H9 (cell line): ENCODE results near the gene PRSS21. TPM values are rescaled to one million over a fixed set of nuclear protein-coding genes. Genes with fewer than 3 reads are reported as not detected.
A peak's percentile ranks its signal among the peaks of the same experiment; 100 is the strongest.

Source experiments
- DNase-seq: peaks from one replicate; pipeline ENCODE4 v3.0.0-alpha.2; 2017
- H2AFZ ChIP-seq: one replicate; pipeline ENCODE4 v1.6.1; 2013; ENCODE audit warnings: mild to moderate bottlenecking, low read length, control low read depth, moderate library complexity
- H2AK5ac ChIP-seq: 2 replicates; pipeline ENCODE4 v1.6.1; 2013; ENCODE audit warnings: low read length, control low read depth, mixed read lengths; ENCODE audit not compliant: insufficient read length
- H2BK120ac ChIP-seq: one replicate; pipeline ENCODE4 v1.6.1; 2013; ENCODE audit warnings: low read depth, mild to moderate bottlenecking, low read length, control low read depth, inconsistent platforms; ENCODE audit not compliant: poor library complexity, severe bottlenecking
- H2BK12ac ChIP-seq: 2 replicates; pipeline ENCODE4 v1.6.1; 2013; ENCODE audit warnings: low read length, control low read depth, mixed read lengths, low read depth; ENCODE audit not compliant: insufficient read length
- H2BK15ac ChIP-seq: 2 replicates; pipeline ENCODE4 v1.6.1; 2013; ENCODE audit warnings: low read depth, low read length, control low read depth
- H2BK20ac ChIP-seq: one replicate; pipeline ENCODE4 v1.6.1; 2013; ENCODE audit warnings: low read depth, mild to moderate bottlenecking, low read length, control low read depth, inconsistent platforms; ENCODE audit not compliant: poor library complexity, severe bottlenecking
- H2BK5ac ChIP-seq: 2 replicates; pipeline ENCODE4 v1.6.1; 2013; ENCODE audit warnings: low read length, control low read depth, mixed read lengths; ENCODE audit not compliant: insufficient read length
- H3K14ac ChIP-seq: 2 replicates; pipeline ENCODE4 v1.6.1; 2013; ENCODE audit warnings: low read length, control low read depth; ENCODE audit not compliant: insufficient read depth
- H3K18ac ChIP-seq: 2 replicates; pipeline ENCODE4 v1.6.1; 2013; ENCODE audit warnings: low read depth, mild to moderate bottlenecking, mixed read lengths, low read length, control low read depth; ENCODE audit not compliant: insufficient read length
- H3K23ac ChIP-seq: 2 replicates; pipeline ENCODE4 v1.6.1; 2013; ENCODE audit warnings: low read length, control low read depth, mixed read lengths, low read depth; ENCODE audit not compliant: insufficient read length
- H3K23me2 ChIP-seq: 2 replicates; pipeline ENCODE4 v1.6.1; 2013; ENCODE audit warnings: low read depth, mild to moderate bottlenecking, mixed read lengths, low read length, control low read depth; ENCODE audit not compliant: insufficient read length, poor library complexity, severe bottlenecking
- H3K27ac ChIP-seq: 2 replicates; pipeline ENCODE4 v1.5.1; 2013; ENCODE audit warnings: low read length, control low read depth, mixed read lengths, low read depth; ENCODE audit not compliant: insufficient read length
- H3K27me3 ChIP-seq: 2 replicates; pipeline ENCODE4 v1.6.1; 2013; ENCODE audit warnings: low read length, control low read depth, inconsistent platforms; ENCODE audit not compliant: insufficient read depth
- H3K4ac ChIP-seq: 2 replicates; pipeline ENCODE4 v1.6.1; 2013; ENCODE audit warnings: low read depth, mild to moderate bottlenecking, control low read depth, inconsistent platforms, low read length, moderate library complexity
- H3K4me1 ChIP-seq: 2 replicates; pipeline ENCODE4 v1.6.1; 2013; ENCODE audit warnings: low read length, control low read depth, inconsistent platforms; ENCODE audit not compliant: insufficient read depth
- H3K4me2 ChIP-seq: 2 replicates; pipeline ENCODE4 v1.6.1; 2013; ENCODE audit warnings: low read length, control low read depth, mixed read lengths; ENCODE audit not compliant: insufficient read length, insufficient read depth
- H3K56ac ChIP-seq: 2 replicates; pipeline ENCODE4 v1.6.1; 2013; ENCODE audit warnings: low read depth, mild to moderate bottlenecking, mixed read lengths, low read length, control low read depth; ENCODE audit not compliant: insufficient read length
- H3K79me1 ChIP-seq: 2 replicates; pipeline ENCODE4 v1.6.1; 2013; ENCODE audit warnings: low read depth, mild to moderate bottlenecking, moderate library complexity, low read length, control low read depth, inconsistent platforms; ENCODE audit not compliant: insufficient read depth, poor library complexity, severe bottlenecking
- H3K79me2 ChIP-seq: 2 replicates; pipeline ENCODE4 v1.6.1; 2013; ENCODE audit warnings: low read length, control low read depth, inconsistent platforms; ENCODE audit not compliant: insufficient read depth
- H3K9ac ChIP-seq: 2 replicates; pipeline ENCODE4 v1.6.1; 2013; ENCODE audit warnings: low read length, control low read depth, mixed read lengths; ENCODE audit not compliant: insufficient read length; ENCODE audit errors: extremely low read depth
- H3K9me3 ChIP-seq: one replicate; pipeline ENCODE4 v1.6.1; 2013; ENCODE audit warnings: low read depth, low read length, inconsistent platforms; ENCODE audit not compliant: control insufficient read depth
- H3T11ph ChIP-seq: one replicate; pipeline ENCODE4 v1.6.1; 2013; ENCODE audit warnings: mild to moderate bottlenecking, low read length, control low read depth, inconsistent platforms
- H4K20me1 ChIP-seq: one replicate; pipeline ENCODE4 v1.6.1; 2013; ENCODE audit not compliant: control insufficient read depth, insufficient read length, insufficient read depth
- H4K5ac ChIP-seq: 2 replicates; pipeline ENCODE4 v1.6.1; 2013; ENCODE audit warnings: low read depth, mild to moderate bottlenecking, mixed read lengths, low read length, control low read depth; ENCODE audit not compliant: insufficient read length
- H4K8ac ChIP-seq: replicated peaks from 2 replicates; pipeline ENCODE4 v1.6.1; 2013; ENCODE audit warnings: low read length, control low read depth, mixed read lengths, low read depth; ENCODE audit not compliant: insufficient read length
- H4K91ac ChIP-seq: 2 replicates; pipeline ENCODE4 v1.6.1; 2013; ENCODE audit warnings: low read depth, mild to moderate bottlenecking, moderate library complexity, mixed read lengths, low read length, control low read depth; ENCODE audit not compliant: insufficient read length
- H3K27ac Mint-ChIP-seq, 3 experiments: 2 replicates in 2 of 3; 3 replicates in 1 of 3; pipeline ENCODE4 v1.8.0; 2020 to 2021; ENCODE audit warnings: mixed read lengths in 3 of 3, mild to moderate bottlenecking in 1 of 3, moderate library complexity in 1 of 3
- H3K27me3 Mint-ChIP-seq: 2 replicates; pipeline ENCODE4 v1.8.0; 2021; ENCODE audit warnings: low read depth, mild to moderate bottlenecking, moderate library complexity, mixed read lengths
- H3K36me3 Mint-ChIP-seq, 3 experiments: 2 replicates in 2 of 3; 3 replicates in 1 of 3; pipeline ENCODE4 v1.8.0; 2020 to 2021; ENCODE audit warnings: low read depth in 3 of 3, mixed read lengths in 3 of 3; ENCODE audit not compliant: insufficient read depth in 1 of 3
- H3K4me1 Mint-ChIP-seq, 2 experiments: 2 replicates each; pipeline ENCODE4 v1.8.0; 2020; ENCODE audit warnings: mixed read lengths in 2 of 2
- H3K4me3 Mint-ChIP-seq, 2 experiments: 2 replicates in 1 of 2; 3 replicates in 1 of 2; pipeline ENCODE4 v1.8.0; 2020 to 2021; ENCODE audit warnings: mild to moderate bottlenecking in 2 of 2, mixed read lengths in 2 of 2, moderate library complexity in 1 of 2
- H3K9me3 Mint-ChIP-seq, 2 experiments: 2 replicates in 1 of 2; 3 replicates in 1 of 2; pipeline ENCODE4 v1.8.0; 2020; ENCODE audit warnings: mild to moderate bottlenecking in 2 of 2, mixed read lengths in 2 of 2, moderate library complexity in 1 of 2
- CTCF ChIP-seq: fragments of 200-600 bp; sonication (generic); conservative IDR thresholded peaks from 3 replicates; pipeline ENCODE4 v1.8.0; 2021; ENCODE audit warnings: antibody characterized with exemption, mild to moderate bottlenecking
- WGBS: extraction: QIAGEN DNeasy Blood & Tissue Kit; methylation state at CpG from one replicate; pipeline ENCODE4 v1.1.7; 2013; ENCODE audit warnings: missing lambda C conversion rate, low lambda C conversion rate, mixed read lengths; ENCODE audit not compliant: insufficient read length; ENCODE audit errors: extremely low coverage; 5-methylcytosine and 5-hydroxymethylcytosine counted together
- total RNA-seq: library from RNA; stranded (reverse); gene quantifications from 2 replicates; pipeline ENCODE4 v1.2.1, GENCODE V29; 2021

The PRSS21 gene
- total RNA-seq, 1 experiment from 2014 or later = not detected

- Mint-ChIP-seq H3K4me1 (peaks cover 9% of the 10 kb centered on the region in 2 experiments), H3K27me3 (peaks cover 4% of the 10 kb centered on the region), H3K27ac (peak overlapping the region in 1 of 3 experiments; percentile 59; a peak in 1 of 7 replicates), H3K36me3 (no peaks in the 10 kb centered on the region; a peak in 1 of 7 replicates), H3K4me3 (no peak overlapping the region; a peak in 1 of 5 replicates), H3K9me3 (no peaks in the 10 kb centered on the region; a peak in 1 of 5 replicates)
- Histone ChIP-seq H2BK15ac (no peak overlapping the region), H3K4me1 (peaks cover 3% of the 10 kb centered on the region; the same call in 1 of the 2 replicates), H4K20me1 (no peaks in the 10 kb centered on the region), H2BK20ac (no peak overlapping the region), H3K79me1 (no peaks in the 10 kb centered on the region), H3T11ph (no peak overlapping the region), H2BK120ac (no peak overlapping the region), H2AK5ac (no peak overlapping the region), H3K4ac (no peak overlapping the region), H2BK5ac (no peak overlapping the region), H3K23me2 (no peaks in the 10 kb centered on the region), H4K5ac (no peak overlapping the region), H3K79me2 (no peaks in the 10 kb centered on the region), H3K4me2 (no peak overlapping the region), H3K27ac (no peak overlapping the region), H3K27me3 (no peaks in the 10 kb centered on the region), H3K23ac (no peak overlapping the region), H4K91ac (no peak overlapping the region), H4K8ac (no peak overlapping the region), H3K9me3 (no peaks in the 10 kb centered on the region), H3K9ac (no peak overlapping the region), H3K14ac (no peak overlapping the region), H2AFZ (no peak overlapping the region), H3K18ac (no peak overlapping the region), H3K56ac (no peak overlapping the region), H2BK12ac (no peak overlapping the region)
- no peak for TF ChIP-seq CTCF
- WGBS = no CpG with 5 or more reads among the region's 15 CpGs
- DNase-seq = no peak
These were observed 14.2 kb downstream of the PRSS21 start for GRCh38 chr16:2831203-2831602.
